Measurements from ENCODE around the gene DMP1. TPM values are rescaled to one million over a fixed set of nuclear protein-coding genes. Genes with fewer than 3 reads are reported as not detected.

DMP1 gene
- total and polyA plus RNA-seq, 4 donors = 0.12 to 4.3 (median 0.27) TPM

DNA sequence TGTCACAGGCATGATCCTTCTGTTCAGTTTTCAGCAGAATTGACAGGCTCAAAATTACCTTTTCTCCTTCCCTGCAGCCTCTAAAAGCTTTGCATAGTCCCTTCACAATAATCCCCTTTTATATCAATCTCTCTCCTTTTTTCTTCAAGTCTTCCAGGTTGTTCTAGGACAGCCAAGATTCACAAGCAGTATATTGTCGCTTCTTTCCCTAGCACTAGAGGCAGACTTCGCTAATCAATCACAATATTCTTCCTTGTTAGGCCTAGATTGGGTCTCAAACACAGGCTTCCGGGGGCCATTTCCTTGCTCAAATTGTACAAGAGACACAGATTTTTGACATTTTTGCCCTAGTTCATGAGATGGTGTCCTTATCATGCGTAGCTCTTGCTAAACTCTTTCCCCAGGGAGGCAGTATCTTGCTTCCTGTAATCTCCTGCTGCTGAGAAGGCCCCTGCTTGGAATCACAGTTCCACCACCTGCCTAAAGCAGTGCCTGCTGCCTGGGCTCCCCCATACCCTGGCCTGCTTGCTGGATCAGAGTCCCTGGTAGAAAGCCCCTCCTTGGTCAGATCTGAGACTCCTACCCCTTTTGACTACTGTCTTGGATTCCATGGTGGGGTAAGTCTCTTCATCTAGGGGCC lies 57.3 kb downstream of the DMP1 start:
- 90% methylated on average over 3 of the region's 4 CpGs for WGBS (ENCODE audit: insufficient coverage)
- Histone ChIP-seq H3K27ac (ENCODE audit: low read depth, low read length) (no peak overlapping the region), H3K27me3 (ENCODE audit: control insufficient read depth, insufficient read depth, low read length) (no peaks in the 10 kb centered on the region), H3K9me3 (ENCODE audit: control insufficient read depth, insufficient read depth, low read length) (no peaks in the 10 kb centered on the region), H3K4me3 (ENCODE audit: low read depth, low read length) (no peak overlapping the region), H3K4me1 (ENCODE audit: control insufficient read depth, insufficient read depth, low read length) (no peaks in the 10 kb centered on the region), H3K36me3 (ENCODE audit: control insufficient read depth, insufficient read depth, low read length) (no peaks in the 10 kb centered on the region)
- DNase-seq (ENCODE audit: low read depth in 4 of 6, low spot score in 6 of 6) = no peak

Other genes with a start within 250 kb of the DMP1 start
- gene NUDT9, start 227.7 kb upstream of the DMP1 start, total RNA-seq = 10 to 100 TPM; 21.3 to 21.7 TPM
- gene NUDT9, start 227.7 kb upstream of the DMP1 start, polyA plus RNA-seq (ENCODE audit: insufficient read length in 2 of 2) = 10 to 100 TPM; 40.8 to 44.8 TPM
- gene SPARCL1, start 120.9 kb upstream of the DMP1 start, total RNA-seq = 1,000 to 10,000 TPM; 1,228 to 1,361 TPM
- gene SPARCL1, start 120.9 kb upstream of the DMP1 start, polyA plus RNA-seq (ENCODE audit: insufficient read length in 2 of 2) = 1,000 to 10,000 TPM; 1,627 to 2,377 TPM
- under 1 TPM in 1 of 2 donors, not detected in 1; 0.06 TPM for gene DSPP, start 41.8 kb upstream of the DMP1 start, total RNA-seq
- under 1 TPM; 0.05 to 0.06 TPM for gene DSPP, start 41.8 kb upstream of the DMP1 start, polyA plus RNA-seq (ENCODE audit: insufficient read length in 2 of 2)
- gene IBSP, start 149.3 kb downstream of the DMP1 start, total RNA-seq = 1 to 10 TPM; 1.2 to 2.6 TPM
- gene IBSP, start 149.3 kb downstream of the DMP1 start, polyA plus RNA-seq (ENCODE audit: insufficient read length in 2 of 2) = under 1 TPM in 1 of 2 donors, not detected in 1; 0.16 TPM
- 1 to 10 TPM in 1 of 2 donors, under 1 TPM in 1; 0.06 to 1.4 TPM for gene MEPE, start 182.7 kb downstream of the DMP1 start, total RNA-seq
- under 1 TPM in 1 of 2 donors, not detected in 1; 0.21 TPM for gene MEPE, start 182.7 kb downstream of the DMP1 start, polyA plus RNA-seq (ENCODE audit: insufficient read length in 2 of 2)